SH-SY5Y (cell line): ENCODE results near the gene SLC35F2.

Experiments
- GATA2 ChIP-seq: IDR thresholded peaks from 2 replicates; pipeline ENCODE4 v1.6.1; 2011; ENCODE audit warnings: mild to moderate bottlenecking, low read depth, low read length
- GATA3 ChIP-seq: IDR thresholded peaks from 2 replicates; pipeline ENCODE4 v1.6.1; 2011; ENCODE audit warnings: low read depth, mild to moderate bottlenecking, low read length, moderate library complexity

Gene SLC35F2

GRCh38 chr11:107818491-107818890, 40.1 kb downstream of the SLC35F2 start:
- TF ChIP-seq GATA2 (no peak), GATA3 (no peak)

- TF ChIP-seq GATA2 (no peak), GATA3 (no peak)
These were observed 42.6 kb downstream of the SLC35F2 start for GRCh38 chr11:107816028-107816427.

DNA sequence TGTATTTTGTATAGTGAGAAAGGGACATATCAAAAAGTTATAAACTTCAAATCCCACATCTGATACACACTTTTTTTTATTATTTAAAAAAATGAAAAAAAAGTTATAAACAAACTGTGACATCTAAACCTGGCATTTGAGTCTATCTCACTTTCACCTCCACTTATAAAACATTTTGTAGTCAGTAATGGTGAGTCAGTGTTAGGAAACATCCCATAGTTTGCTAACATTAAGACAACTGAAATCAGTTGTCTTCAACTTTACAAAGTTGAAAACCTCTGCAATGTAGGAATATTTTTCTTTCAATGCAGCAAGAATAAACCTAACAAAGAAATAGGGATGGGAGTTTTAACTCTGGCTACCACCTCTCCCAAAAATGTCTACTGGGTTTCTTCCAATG, 47.7 kb downstream of the SLC35F2 start:
- TF ChIP-seq GATA3 (no peak), GATA2 (no peak)

DNA sequence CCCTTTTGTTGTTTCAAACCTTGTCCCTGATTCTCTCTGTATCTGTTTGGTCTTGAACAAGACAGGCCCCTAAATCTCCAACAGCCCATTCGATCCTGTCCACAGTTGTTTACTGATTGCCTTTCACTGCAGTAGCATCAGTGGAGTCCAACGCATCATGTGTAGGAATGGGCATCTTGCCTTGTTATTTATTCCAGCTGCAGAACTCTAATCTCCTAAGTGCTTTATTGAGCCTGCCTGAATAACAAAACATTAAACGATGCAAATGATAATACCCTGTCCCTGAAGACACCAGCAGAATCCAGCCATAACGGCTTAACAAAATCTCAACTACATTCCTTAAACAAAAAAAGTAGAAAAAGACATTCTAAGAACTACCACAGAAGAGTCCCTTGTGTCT, 50.1 kb downstream of the SLC35F2 start:
- TF ChIP-seq GATA3 (no peak), GATA2 (no peak)

DNA sequence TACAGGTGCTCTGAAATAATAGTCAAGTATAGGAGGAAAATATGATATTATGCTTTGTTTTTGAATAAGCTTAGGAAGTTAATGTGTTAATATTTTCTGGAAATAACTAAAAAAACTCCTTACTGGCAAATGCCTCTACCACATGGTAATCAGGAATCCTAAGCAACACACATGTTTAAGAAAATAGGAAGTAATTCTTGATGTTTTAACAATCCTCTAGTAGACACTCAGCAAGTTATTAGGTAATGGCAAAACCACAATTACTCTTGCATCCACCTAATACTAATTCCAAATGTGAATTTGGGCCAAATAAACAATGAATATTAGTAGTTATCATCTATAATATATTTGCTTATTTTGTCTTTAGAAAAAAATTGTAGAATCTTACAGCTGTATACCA, 53.6 kb downstream of the SLC35F2 start:
- TF ChIP-seq GATA2: no peak
- TF ChIP-seq GATA3: no peak

DNA sequence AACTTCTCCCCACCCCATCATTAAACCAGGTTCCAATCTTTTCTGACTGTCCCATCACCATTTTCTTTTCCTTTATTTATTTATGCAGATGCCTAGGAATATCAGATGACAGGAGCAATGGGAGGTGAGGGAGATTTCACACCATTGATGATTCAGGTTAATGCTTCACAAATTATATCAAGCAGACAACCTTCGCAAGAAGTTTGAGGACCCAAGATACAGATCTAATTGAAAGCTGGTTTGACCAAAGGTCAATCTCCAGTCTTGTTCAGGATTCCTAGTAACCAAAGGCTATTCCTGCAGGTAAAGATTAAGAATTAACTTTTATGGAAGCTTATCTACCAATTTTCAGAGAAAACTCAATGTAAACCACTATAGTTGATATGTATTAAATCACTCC, 54.4 kb downstream of the SLC35F2 start:
- TF ChIP-seq GATA2: no peak
- TF ChIP-seq GATA3: no peak

- TF ChIP-seq GATA3 (no peak), GATA2 (no peak)
These were observed 56.9 kb downstream of the SLC35F2 start for GRCh38 chr11:107801641-107802040.

GRCh38 chr11:107799218-107799859, 59.2 kb downstream of the SLC35F2 start:
- no peak for TF ChIP-seq GATA3
- TF ChIP-seq GATA2: no peak

GRCh38 chr11:107792049-107792443, 66.5 kb downstream of the SLC35F2 start:
- no peak for TF ChIP-seq GATA3
- TF ChIP-seq GATA2: no peak

- TF ChIP-seq GATA2: no peak
These were observed 67.1 kb downstream of the SLC35F2 start for GRCh38 chr11:107791343-107792048.

DNA sequence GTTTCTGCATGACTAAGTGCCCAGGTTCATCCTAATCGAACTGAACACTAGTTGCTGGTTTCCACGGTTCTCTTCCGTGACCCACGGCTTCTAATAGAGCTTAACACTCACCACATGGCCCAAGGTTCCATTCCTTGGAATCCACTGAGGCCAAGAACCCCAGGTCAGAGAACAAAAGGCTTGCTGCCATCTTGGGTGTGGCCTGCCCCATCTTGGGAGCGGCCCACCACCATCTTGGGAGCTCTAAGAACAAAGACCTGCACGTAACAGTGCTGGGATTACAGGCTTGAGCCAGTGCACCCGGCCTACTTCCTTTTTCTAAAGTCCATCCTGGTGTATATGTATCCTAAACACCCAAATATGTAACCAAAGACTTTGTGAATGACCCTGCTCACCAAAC, 68.8 kb downstream of the SLC35F2 start:
- no peak for TF ChIP-seq GATA3
- no peak for TF ChIP-seq GATA2

GRCh38 chr11:107787733-107788132, 70.9 kb downstream of the SLC35F2 start:
- TF ChIP-seq GATA3 (no peak), GATA2 (no peak)

- TF ChIP-seq GATA3 (no peak), GATA2 (no peak)
These were observed 73.2 kb downstream of the SLC35F2 start for GRCh38 chr11:107785401-107785800.

- TF ChIP-seq GATA3 (no peak), GATA2 (no peak)
These were observed 75.5 kb downstream of the SLC35F2 start for GRCh38 chr11:107783121-107783520.

DNA sequence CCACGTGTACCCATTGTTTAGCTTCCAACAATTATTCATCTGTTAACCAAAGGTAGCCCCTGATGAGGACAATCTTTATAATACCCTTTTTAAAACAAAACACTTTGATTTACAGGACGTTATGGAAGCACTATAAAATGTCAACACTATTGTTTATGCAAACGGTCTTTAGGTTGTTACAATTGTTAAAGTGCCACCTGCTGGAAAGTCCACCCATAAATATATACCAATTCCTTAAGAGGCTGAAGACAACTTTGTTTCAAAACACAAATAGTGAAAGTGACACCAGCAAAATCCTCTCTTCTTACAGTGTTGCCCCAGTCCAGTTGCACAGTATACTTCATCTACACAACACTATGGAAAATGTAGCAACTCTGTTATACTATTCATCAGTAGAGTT, 77.8 kb downstream of the SLC35F2 start:
- TF ChIP-seq GATA2: no peak
- no peak for TF ChIP-seq GATA3

DNA sequence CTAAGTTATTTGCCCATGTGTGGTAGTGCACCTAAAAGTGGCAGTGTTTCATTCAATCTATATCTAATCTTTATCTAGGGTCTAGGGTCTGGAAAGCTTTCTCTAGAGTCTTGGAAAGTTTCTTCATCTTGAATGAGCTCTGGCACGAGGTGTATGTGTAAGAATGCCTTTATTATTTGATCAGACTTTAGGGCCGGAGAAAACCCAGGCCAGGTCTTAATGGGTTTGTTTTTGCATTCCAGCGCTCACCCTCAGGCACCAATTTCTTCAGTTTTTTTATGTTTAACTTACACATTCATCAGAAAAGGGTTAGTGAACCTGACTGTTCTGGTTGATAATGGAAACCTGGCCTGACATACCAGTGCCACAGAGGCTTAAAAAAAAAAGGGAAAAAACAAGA, 78.5 kb downstream of the SLC35F2 start:
- TF ChIP-seq GATA3: no peak
- TF ChIP-seq GATA2: no peak
